HepG2 (cell line): Measurements from ENCODE around the gene HADHA. TPM values are rescaled to one million over a fixed set of nuclear protein-coding genes. Genes with fewer than 3 reads are reported as not detected.

Experiments used
- EP300 ChIP-seq, 3 experiments: sonication (generic) in 1 of 3; formaldehyde crosslinking in 1 of 3; IDR thresholded peaks; 2 replicates each; pipeline versions ENCODE4 v1.5.1 to v1.6.1; 2011 to 2020; ENCODE audit warnings: low read depth in 2 of 3, low read length in 2 of 3, borderline replicate concordance in 1 of 3, improper control_type of control experiment in 1 of 3, mild to moderate bottlenecking in 1 of 3, missing genetic modification reagents in 1 of 3, moderate library complexity in 1 of 3
- FLYWCH1 ChIP-seq: sonication (generic); formaldehyde crosslinking; IDR thresholded peaks from 2 replicates; pipeline ENCODE4 v1.8.1; 2023; ENCODE audit warnings: mild to moderate bottlenecking, missing genetic modification reagents
- GPN1 ChIP-seq: sonication (generic); formaldehyde crosslinking; IDR thresholded peaks from 2 replicates; pipeline ENCODE4 v1.5.1; 2020; ENCODE audit warnings: missing genetic modification reagents, borderline replicate concordance
- MED8 ChIP-seq: sonication (generic); formaldehyde crosslinking; IDR thresholded peaks from 2 replicates; pipeline ENCODE4 v1.8.1; 2023; ENCODE audit warnings: mild to moderate bottlenecking, missing genetic modification reagents; ENCODE audit not compliant: insufficient replicate concordance
- NFYB ChIP-seq: sonication (generic); formaldehyde crosslinking; IDR thresholded peaks from 2 replicates; pipeline ENCODE4 v1.4.0; 2020; ENCODE audit warnings: missing genetic modification reagents
- SMC3 ChIP-seq: IDR thresholded peaks from 2 replicates; pipeline ENCODE4 v1.6.1; 2011; ENCODE audit warnings: low read length, improper control_type of control experiment
- TAF15 ChIP-seq: fragments of 200-400 bp; formaldehyde crosslinking; IDR thresholded peaks from one replicate; pipeline ENCODE4 v1.6.1; 2018; ENCODE audit warnings: mild to moderate bottlenecking, low read depth, low read length; ENCODE audit not compliant: poor library complexity, severe bottlenecking
- TGIF2 ChIP-seq: IDR thresholded peaks from 2 replicates; pipeline ENCODE4 v1.6.1; 2016; ENCODE audit warnings: control low read depth, missing compliant biosample characterization
- YY1 ChIP-seq: IDR thresholded peaks from 2 replicates; pipeline ENCODE4 v1.6.1; 2011; ENCODE audit warnings: low read length, low read depth, moderate library complexity, mild to moderate bottlenecking; ENCODE audit not compliant: insufficient read depth, insufficient replicate concordance
- ZFP37 ChIP-seq: sonication (generic); formaldehyde crosslinking; IDR thresholded peaks from 2 replicates; pipeline ENCODE4 v1.4.0; 2020; ENCODE audit warnings: missing genetic modification reagents, borderline replicate concordance
- ZFY ChIP-seq: sonication (generic); formaldehyde crosslinking; IDR thresholded peaks from 2 replicates; pipeline ENCODE4 v1.4.0; 2020; ENCODE audit warnings: missing genetic modification reagents
- ZNF17 ChIP-seq: sonication (generic); formaldehyde crosslinking; IDR thresholded peaks from 2 replicates; pipeline ENCODE4 v1.5.0; 2020; ENCODE audit warnings: mild to moderate bottlenecking, missing genetic modification reagents
- ZNF335 ChIP-seq: sonication (generic); formaldehyde crosslinking; IDR thresholded peaks from 2 replicates; pipeline ENCODE4 v1.4.0; 2020; ENCODE audit warnings: missing genetic modification reagents
- ZNF350 ChIP-seq: sonication (generic); formaldehyde crosslinking; IDR thresholded peaks from 2 replicates; pipeline ENCODE4 v1.4.0; 2020; ENCODE audit warnings: mild to moderate bottlenecking, low read depth, missing genetic modification reagents, borderline replicate concordance
- ZNF747 ChIP-seq: sonication (generic); formaldehyde crosslinking; IDR thresholded peaks from 2 replicates; pipeline ENCODE4 v1.8.1; 2023; ENCODE audit warnings: missing genetic modification reagents, mild to moderate bottlenecking, borderline replicate concordance
- ZNF775 ChIP-seq: sonication (generic); formaldehyde crosslinking; IDR thresholded peaks from 2 replicates; pipeline ENCODE4 v1.4.0; 2020; ENCODE audit warnings: missing genetic modification reagents, mild to moderate bottlenecking, moderate library complexity, borderline replicate concordance
- ZNF839 ChIP-seq: sonication (generic); formaldehyde crosslinking; IDR thresholded peaks from 2 replicates; pipeline ENCODE4 v1.4.0; 2020; ENCODE audit warnings: missing genetic modification reagents, mild to moderate bottlenecking, borderline replicate concordance
- ZNF879 ChIP-seq: sonication (generic); formaldehyde crosslinking; IDR thresholded peaks from 2 replicates; pipeline ENCODE4 v1.8.1; 2023; ENCODE audit warnings: missing genetic modification reagents
- polyA plus RNA-seq, 8 experiments: library from polyadenylated mRNA; depleted of rRNA in 3 of 8; stranded (reverse) in 7 of 8; unstranded in 1 of 8; fragments of >200 nt; fragmentation: Illumina TruSeq in 4 of 8; extraction: Trizol in 4 of 8; gene quantifications; 2 replicates each; pipeline versions ENCODE4 v1.2.1 to v1.2.3, GENCODE V29; 2011 to 2016; ENCODE audit warnings: low read depth in 4 of 8, missing spikeins in 1 of 8, mixed read lengths in 1 of 8; ENCODE audit not compliant: insufficient read depth in 1 of 8
- total RNA-seq, 5 experiments: library from RNA; depleted of rRNA; stranded (reverse); fragments of >200 nt; fragmentation: Illumina TruSeq; extraction: Trizol; gene quantifications; 2 replicates each; pipeline ENCODE4 v1.2.3, GENCODE V29; 2016; ENCODE audit warnings: low read depth in 1 of 5
- TF ChIP-seq, protein P1 (sequence below): IDR thresholded peaks from 2 replicates; pipeline ENCODE4 v1.6.1; 2016; ENCODE audit warnings: missing genetic modification reagents, missing compliant biosample characterization
- TF ChIP-seq, protein P2 (sequence below): sonication (generic); formaldehyde crosslinking; IDR thresholded peaks from 2 replicates; pipeline ENCODE4 v1.8.0; 2022; ENCODE audit warnings: missing genetic modification reagents, mild to moderate bottlenecking, borderline replicate concordance
- TF ChIP-seq, protein P3 (sequence below): sonication (generic); formaldehyde crosslinking; IDR thresholded peaks from 2 replicates; pipeline ENCODE4 v1.8.0; 2022; ENCODE audit warnings: mild to moderate bottlenecking, missing genetic modification reagents
- TF ChIP-seq, protein P4 (sequence below): sonication (generic); formaldehyde crosslinking; IDR thresholded peaks from 2 replicates; pipeline ENCODE4 v1.4.0; 2020; ENCODE audit warnings: missing genetic modification reagents
- TF ChIP-seq, protein P5 (sequence below): sonication (generic); formaldehyde crosslinking; IDR thresholded peaks from 2 replicates; pipeline ENCODE4 v1.8.1; 2023; ENCODE audit warnings: missing genetic modification reagents, mild to moderate bottlenecking, borderline replicate concordance

The HADHA gene
- total and polyA plus RNA-seq, 2 of the 13 experiments (the other 11 are each of a cell fraction or from before 2014, with no cell fraction given), result 102 to 270 TPM

DNA sequence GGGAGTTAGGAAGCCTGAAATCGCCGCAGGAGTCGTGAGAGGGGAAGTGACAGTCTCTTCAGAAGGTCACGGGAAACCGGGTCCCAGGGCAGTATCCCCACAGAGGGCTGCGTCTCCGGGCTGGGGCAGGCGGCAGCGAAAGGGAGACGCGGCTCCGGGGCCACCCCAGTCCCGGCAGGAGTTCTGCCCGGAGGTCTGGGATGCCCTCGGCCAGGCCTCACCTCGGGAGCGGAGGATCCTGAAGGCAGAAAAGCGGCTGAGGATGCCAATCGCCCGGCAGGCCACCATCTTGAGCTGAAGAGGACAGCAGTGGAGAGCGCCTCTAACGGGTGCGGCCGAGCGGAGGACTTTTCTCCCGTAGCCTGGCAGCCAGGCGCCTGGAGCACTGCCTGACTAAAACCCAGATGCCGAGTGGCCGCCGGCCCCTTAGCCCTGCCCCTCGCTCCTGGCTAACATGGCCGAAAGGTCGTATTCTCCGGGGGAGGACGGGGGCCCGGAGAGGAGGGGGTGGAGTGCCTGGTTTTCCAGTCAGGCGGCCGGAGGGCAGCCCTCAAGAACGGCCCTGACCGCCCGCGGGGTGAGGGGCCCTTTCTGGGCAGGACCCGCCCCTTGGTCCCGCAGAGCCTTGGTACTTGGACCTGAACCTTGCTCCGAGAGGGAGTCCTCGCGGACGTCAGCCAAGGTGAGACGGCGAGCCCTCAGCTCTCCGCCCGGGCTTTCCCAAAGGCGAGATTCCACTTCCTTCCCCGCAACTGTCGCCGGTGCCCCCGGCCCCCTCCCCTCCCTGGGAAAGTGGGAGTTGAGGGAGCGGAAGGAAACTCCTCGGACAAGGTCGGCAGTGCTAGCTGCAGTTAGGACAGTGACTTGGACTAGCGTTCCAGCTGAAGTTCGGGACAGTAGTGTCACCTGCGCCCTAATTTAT, at the start of gene HADHA, which contains the start of gene HADHB (continued):
- TF ChIP-seq EP300 (IDR thresholded peaks at IDR 0.05; ENCODE audit: low read depth in 2 of 2, low read length in 2 of 2), result peak; percentile 49 to 52
- peak; percentile 55; the same call in 1 of the 2 replicates for TF ChIP-seq EP300 (CRISPR knock-in tag; IDR thresholded peaks at IDR 0.05; ENCODE audit: borderline replicate concordance)
- TF ChIP-seq, protein P1, sequence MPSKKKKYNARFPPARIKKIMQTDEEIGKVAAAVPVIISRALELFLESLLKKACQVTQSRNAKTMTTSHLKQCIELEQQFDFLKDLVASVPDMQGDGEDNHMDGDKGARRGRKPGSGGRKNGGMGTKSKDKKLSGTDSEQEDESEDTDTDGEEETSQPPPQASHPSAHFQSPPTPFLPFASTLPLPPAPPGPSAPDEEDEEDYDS (CRISPR knock-in tag), result peak; percentile 90
- peak; percentile 89; the same call in 1 of the 2 replicates for TF ChIP-seq ZNF839 (CRISPR knock-in tag)
- TF ChIP-seq ZNF879, result no peak
- TF ChIP-seq MED8 (CRISPR knock-in tag), result peak; percentile 2
- TF ChIP-seq GPN1 (CRISPR knock-in tag), result no peak
- TF ChIP-seq, protein P2, sequence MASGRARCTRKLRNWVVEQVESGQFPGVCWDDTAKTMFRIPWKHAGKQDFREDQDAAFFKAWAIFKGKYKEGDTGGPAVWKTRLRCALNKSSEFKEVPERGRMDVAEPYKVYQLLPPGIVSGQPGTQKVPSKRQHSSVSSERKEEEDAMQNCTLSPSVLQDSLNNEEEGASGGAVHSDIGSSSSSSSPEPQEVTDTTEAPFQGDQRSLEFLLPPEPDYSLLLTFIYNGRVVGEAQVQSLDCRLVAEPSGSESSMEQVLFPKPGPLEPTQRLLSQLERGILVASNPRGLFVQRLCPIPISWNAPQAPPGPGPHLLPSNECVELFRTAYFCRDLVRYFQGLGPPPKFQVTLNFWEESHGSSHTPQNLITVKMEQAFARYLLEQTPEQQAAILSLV (CRISPR knock-in tag), result peak; percentile 68; the same call in 1 of the 2 replicates
- peak; percentile 70; the same call in 1 of the 2 replicates for TF ChIP-seq ZNF350 (CRISPR knock-in tag)
- TF ChIP-seq SMC3, result peak; percentile 3; the same call in 1 of the 2 replicates
- peak; percentile 51 for TF ChIP-seq ZFY
- peak; percentile 58; the same call in 1 of the 2 replicates for TF ChIP-seq ZFP37 (CRISPR knock-in tag)
- TF ChIP-seq, protein P3, sequence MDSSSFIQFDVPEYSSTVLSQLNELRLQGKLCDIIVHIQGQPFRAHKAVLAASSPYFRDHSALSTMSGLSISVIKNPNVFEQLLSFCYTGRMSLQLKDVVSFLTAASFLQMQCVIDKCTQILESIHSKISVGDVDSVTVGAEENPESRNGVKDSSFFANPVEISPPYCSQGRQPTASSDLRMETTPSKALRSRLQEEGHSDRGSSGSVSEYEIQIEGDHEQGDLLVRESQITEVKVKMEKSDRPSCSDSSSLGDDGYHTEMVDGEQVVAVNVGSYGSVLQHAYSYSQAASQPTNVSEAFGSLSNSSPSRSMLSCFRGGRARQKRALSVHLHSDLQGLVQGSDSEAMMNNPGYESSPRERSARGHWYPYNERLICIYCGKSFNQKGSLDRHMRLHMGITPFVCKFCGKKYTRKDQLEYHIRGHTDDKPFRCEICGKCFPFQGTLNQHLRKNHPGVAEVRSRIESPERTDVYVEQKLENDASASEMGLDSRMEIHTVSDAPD, result peak; percentile 45; the same call in 1 of the 2 replicates
- TF ChIP-seq ZNF335 (CRISPR knock-in tag), result peak; percentile 99
- peak; percentile 87 for TF ChIP-seq ZNF17 (CRISPR knock-in tag)
- peak; percentile 94 for TF ChIP-seq TGIF2 (CRISPR knock-in tag)
- peak; percentile 67; the same call in 1 of the 2 replicates for TF ChIP-seq FLYWCH1
- peak; percentile 41; the same call in 1 of the 2 replicates for TF ChIP-seq NFYB (CRISPR knock-in tag)
- TF ChIP-seq ZNF747 (CRISPR knock-in tag), result peak; percentile 37
- no peak for TF ChIP-seq ZNF775 (CRISPR knock-in tag)
- TF ChIP-seq, protein P4, sequence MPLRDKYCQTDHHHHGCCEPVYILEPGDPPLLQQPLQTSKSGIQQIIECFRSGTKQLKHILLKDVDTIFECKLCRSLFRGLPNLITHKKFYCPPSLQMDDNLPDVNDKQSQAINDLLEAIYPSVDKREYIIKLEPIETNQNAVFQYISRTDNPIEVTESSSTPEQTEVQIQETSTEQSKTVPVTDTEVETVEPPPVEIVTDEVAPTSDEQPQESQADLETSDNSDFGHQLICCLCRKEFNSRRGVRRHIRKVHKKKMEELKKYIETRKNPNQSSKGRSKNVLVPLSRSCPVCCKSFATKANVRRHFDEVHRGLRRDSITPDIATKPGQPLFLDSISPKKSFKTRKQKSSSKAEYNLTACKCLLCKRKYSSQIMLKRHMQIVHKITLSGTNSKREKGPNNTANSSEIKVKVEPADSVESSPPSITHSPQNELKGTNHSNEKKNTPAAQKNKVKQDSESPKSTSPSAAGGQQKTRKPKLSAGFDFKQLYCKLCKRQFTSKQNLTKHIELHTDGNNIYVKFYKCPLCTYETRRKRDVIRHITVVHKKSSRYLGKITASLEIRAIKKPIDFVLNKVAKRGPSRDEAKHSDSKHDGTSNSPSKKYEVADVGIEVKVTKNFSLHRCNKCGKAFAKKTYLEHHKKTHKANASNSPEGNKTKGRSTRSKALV (CRISPR knock-in tag), result no peak; the same call in 1 of the 2 replicates
- TF ChIP-seq, protein P5, sequence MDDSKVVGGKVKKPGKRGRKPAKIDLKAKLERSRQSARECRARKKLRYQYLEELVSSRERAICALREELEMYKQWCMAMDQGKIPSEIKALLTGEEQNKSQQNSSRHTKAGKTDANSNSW (CRISPR knock-in tag), result 0 out of 2 replicates have a peak, but pooled peaks have one; percentile 8
- TF ChIP-seq YY1, result peak; percentile 91
- peak; percentile 43 for TF ChIP-seq TAF15
